ENCODE results near the gene SLX4. TPM values are rescaled to one million over a fixed set of nuclear protein-coding genes. Genes with fewer than 3 reads are reported as not detected.

SLX4 gene
- total RNA-seq, 1 experiment from 2014 or later = 5.9 TPM

- H3K4me1 Mint-ChIP-seq (ENCODE audit: insufficient read depth, unreplicated experiment) = no peaks in the 10 kb centered on the region
- no peak overlapping the region for H3K27ac Mint-ChIP-seq (ENCODE audit: low read depth, unreplicated experiment)
- no peak for DNase-seq (ENCODE audit: unreplicated experiment)
- H3K27me3 Mint-ChIP-seq (ENCODE audit: insufficient read depth, unreplicated experiment) = no peaks in the 10 kb centered on the region
- ChIA-PET POLR2A (no interaction called here), CTCF (no interaction called here)
- BruUV-seq (replicated peaks) = no TSS peak
- intact Hi-C loops (cut with micrococcal nuclease) = no loop called here
- H3K4me3 Mint-ChIP-seq (ENCODE audit: unreplicated experiment) = no peak overlapping the region
- peaks cover 63% of the 10 kb centered on the region for H3K36me3 Mint-ChIP-seq (ENCODE audit: insufficient read depth, unreplicated experiment)
- H3K9me3 Mint-ChIP-seq (ENCODE audit: unreplicated experiment) = no peaks in the 10 kb centered on the region
- TF ChIP-seq CTCF (IDR thresholded peaks at IDR 0.05; ENCODE audit: unreplicated experiment) = no peak
These were observed 77.3 kb downstream of the SLX4 start for GRCh38 chr16:3534126-3534525.

GRCh38 chr16:3532741-3533140 lies 78.7 kb downstream of the SLX4 start:
- POLR2A ChIA-PET = no interaction called here
- no peak for TF ChIP-seq CTCF (IDR thresholded peaks at IDR 0.05; ENCODE audit: unreplicated experiment)
- Mint-ChIP-seq H3K9me3 (ENCODE audit: unreplicated experiment) (no peaks in the 10 kb centered on the region), H3K27ac (ENCODE audit: low read depth, unreplicated experiment) (no peak overlapping the region), H3K4me3 (ENCODE audit: unreplicated experiment) (no peak overlapping the region), H3K4me1 (ENCODE audit: insufficient read depth, unreplicated experiment) (no peaks in the 10 kb centered on the region), H3K27me3 (ENCODE audit: insufficient read depth, unreplicated experiment) (no peaks in the 10 kb centered on the region), H3K36me3 (ENCODE audit: insufficient read depth, unreplicated experiment) (peaks cover 72% of the 10 kb centered on the region)
- intact Hi-C loops (cut with micrococcal nuclease) = no loop called here
- CTCF ChIA-PET = no interaction called here
- no TSS peak for BruUV-seq (replicated peaks)
- no peak for DNase-seq (ENCODE audit: unreplicated experiment)

Other genes with a start within 250 kb of the SLX4 start
- gene ZSCAN32, start 210.6 kb downstream of the SLX4 start, total RNA-seq (2022) = 17.5 and 18.1 TPM in 2 replicates
- 7.5 and 8.9 TPM in 2 replicates for gene ZNF174, start 210.4 kb downstream of the SLX4 start, total RNA-seq (2022)
- 2.3 and 2.5 TPM in 2 replicates for gene ZNF597, start 168.1 kb downstream of the SLX4 start, total RNA-seq (2022)
- gene NAA60, start 167.9 kb downstream of the SLX4 start, total RNA-seq (2022) = 38.6 and 40.8 TPM in 2 replicates
- not detected in 2 replicates for gene C16orf90, start 116.1 kb downstream of the SLX4 start, total RNA-seq (2022)
- gene CLUAP1, start 110.6 kb downstream of the SLX4 start, total RNA-seq (2022) = 29.5 and 33.1 TPM in 2 replicates
- gene NLRC3, start 34.2 kb downstream of the SLX4 start, total RNA-seq (2022) = not detected in 2 replicates
- gene DNASE1, start 43.1 kb upstream of the SLX4 start, total RNA-seq (2022) = 11.4 and 18.4 TPM in 2 replicates
- 145 and 274 TPM in 2 replicates for gene TRAP1, start 105.9 kb upstream of the SLX4 start, total RNA-seq (2022)

All from MCF 10A (cell line).